Measurements from ENCODE around the gene TRIM8. TPM values are rescaled to one million over a fixed set of nuclear protein-coding genes. Genes with fewer than 3 reads are reported as not detected.

The TRIM8 gene
- total RNA-seq, 1 experiment from 2014 or later: 91.6 TPM

- Histone ChIP-seq H3K27me3 (ENCODE audit: insufficient read depth, low read length) (no peaks in the 10 kb centered on the region), H3K4me3 (replicated peaks in 1 of 2; ENCODE audit: low read depth in 1 of 2, low read length in 2 of 2) (no peak overlapping the region), H3K4me1 (ENCODE audit: control insufficient read depth in 1 of 2, insufficient read depth in 2 of 2, low read length in 2 of 2) (peaks cover 10 to 39% of the 10 kb centered on the region in 2 experiments), H3K36me3 (ENCODE audit: control insufficient read depth in 1 of 2, insufficient read depth in 2 of 2, low read length in 2 of 2) (peaks cover 2 to 21% of the 10 kb centered on the region in 2 experiments; a peak in 1 of 4 replicates), H2AFZ (ENCODE audit: low read depth, low read length, poor library complexity, severe bottlenecking) (no peak overlapping the region), H3K9ac (ENCODE audit: low read length) (no peak overlapping the region), H3K9me2 (ENCODE audit: insufficient read depth) (no peaks in the 10 kb centered on the region), H3K79me2 (ENCODE audit: insufficient read depth, low read length) (peaks cover 84% of the 10 kb centered on the region), H4K20me1 (ENCODE audit: insufficient read depth) (no peaks in the 10 kb centered on the region; the same call in 1 of the 2 replicates), H3K27ac (ENCODE audit: low read depth, low read length) (0 out of 2 replicates have a peak overlapping the region, but pooled peaks have one; percentile 86), H3K9me3 (ENCODE audit: control insufficient read depth in 1 of 2, insufficient read depth in 1 of 2, low read depth in 1 of 2, low read length in 2 of 2) (no peaks in the 10 kb centered on the region), H3K4me2 (ENCODE audit: low read length) (peak overlapping the region; percentile 95; the same call in 1 of the 2 replicates)
- intact Hi-C loops (cut with micrococcal nuclease): no loop called here
- TF ChIP-seq CTCF (IDR thresholded peaks at IDR 0.05 in 2 of 3, conservative IDR thresholded peaks at IDR 0.05 in 1 of 3; ENCODE audit: borderline replicate concordance in 1 of 3, insufficient read depth in 1 of 3, low read depth in 2 of 3, low read length in 2 of 3) (no peak), SIN3A (IDR thresholded peaks at IDR 0.05; ENCODE audit: low read depth) (no peak), POLR2A (IDR thresholded peaks at IDR 0.05; ENCODE audit: borderline replicate concordance, extremely low read depth, insufficient read depth, insufficient read length) (no peak), EZH2 (IDR thresholded peaks at IDR 0.05) (no peak), ZNF274 (IDR thresholded peaks at IDR 0.05; ENCODE audit: low read depth, low read length) (no peak), ZBTB33 (IDR thresholded peaks at IDR 0.05; ENCODE audit: extremely low read depth, insufficient replicate concordance, low read length) (no peak), EZH2phosphoT487 (IDR thresholded peaks at IDR 0.05; ENCODE audit: borderline replicate concordance) (no peak), POLR2AphosphoS5 (IDR thresholded peaks at IDR 0.05; ENCODE audit: low read depth, low read length) (no peak), EGR1 (IDR thresholded peaks at IDR 0.05; ENCODE audit: low read depth) (no peak), SRF (IDR thresholded peaks at IDR 0.05; ENCODE audit: low read depth) (no peak), REST (IDR thresholded peaks at IDR 0.05; ENCODE audit: low read depth) (no peak), JUND (IDR thresholded peaks at IDR 0.05) (no peak), SP1 (IDR thresholded peaks at IDR 0.05; ENCODE audit: low read depth) (no peak), FOSL1 (IDR thresholded peaks at IDR 0.05; ENCODE audit: low read depth) (no peak)
- RAD21 ChIA-PET (ENCODE audit: low non-redundant PET in 1 of 2, low total read pairs in 2 of 2, uncharacterized antibody in 2 of 2, unreplicated experiment in 2 of 2): no interaction called here
- CTCF ChIA-PET: no interaction called here
- POLR2A ChIA-PET: no interaction called here
- BruUV-seq (replicated peaks): no TSS peak
- ATAC-seq: no peak
- no peak for DNase-seq (ENCODE audit: low read depth, low spot score)
Measured at GRCh38 chr10:102647443-102648268, 3.4 kb downstream of the TRIM8 start.
